Nephron progenitor cell (in vitro differentiated cells): ENCODE measurements around the gene STX16.
A peak's percentile ranks its signal among the peaks of the same experiment; 100 is the strongest.

Experiments used
- DNase-seq: peaks from one replicate; pipeline ENCODE4 v3.0.0; 2021
- H3K27ac Mint-ChIP-seq: 2 replicates; pipeline ENCODE4 v1.8.0; 2021; ENCODE audit warnings: mild to moderate bottlenecking, moderate library complexity, mixed read lengths
- H3K27me3 Mint-ChIP-seq: 2 replicates; pipeline ENCODE4 v1.8.0; 2021; ENCODE audit warnings: mild to moderate bottlenecking, low read depth, mixed read lengths; ENCODE audit not compliant: poor library complexity
- H3K36me3 Mint-ChIP-seq: 2 replicates; pipeline ENCODE4 v1.8.0; 2021; ENCODE audit warnings: low read depth, mixed read lengths
- H3K4me1 Mint-ChIP-seq: 2 replicates; pipeline ENCODE4 v1.8.0; 2021; ENCODE audit warnings: mixed read lengths
- H3K4me3 Mint-ChIP-seq: 2 replicates; pipeline ENCODE4 v1.8.0; 2021; ENCODE audit warnings: mild to moderate bottlenecking, moderate library complexity, mixed read lengths
- H3K9me3 Mint-ChIP-seq: 2 replicates; pipeline ENCODE4 v1.8.0; 2021; ENCODE audit warnings: mild to moderate bottlenecking, moderate library complexity, mixed read lengths
- CTCF ChIP-seq: fragments of 200-600 bp; sonication (generic); IDR thresholded peaks from 2 replicates; pipeline ENCODE4 v1.5.0; 2021; ENCODE audit warnings: antibody characterized with exemption

The STX16 gene

GRCh38 chr20:58708246-58708931 is 57.3 kb downstream of the STX16 start:
- no peak for TF ChIP-seq CTCF
- DNase-seq = no peak
- Mint-ChIP-seq H3K27ac (no peak overlapping the region), H3K36me3 (peaks cover 39% of the 10 kb centered on the region), H3K27me3 (peaks cover 14% of the 10 kb centered on the region), H3K9me3 (peaks cover 19% of the 10 kb centered on the region), H3K4me3 (no peak overlapping the region), H3K4me1 (peaks cover 31% of the 10 kb centered on the region)

GRCh38 chr20:58709013-58709702 is 58.1 kb downstream of the STX16 start:
- Mint-ChIP-seq H3K4me3 (no peak overlapping the region), H3K4me1 (peaks cover 31% of the 10 kb centered on the region), H3K27me3 (peaks cover 16% of the 10 kb centered on the region), H3K36me3 (peaks cover 31% of the 10 kb centered on the region), H3K9me3 (peaks cover 13% of the 10 kb centered on the region), H3K27ac (no peak overlapping the region)
- DNase-seq = no peak
- TF ChIP-seq CTCF = no peak

- Mint-ChIP-seq H3K4me1 (peaks cover 31% of the 10 kb centered on the region), H3K9me3 (peaks cover 8% of the 10 kb centered on the region), H3K36me3 (peaks cover 26% of the 10 kb centered on the region), H3K4me3 (no peak overlapping the region), H3K27ac (no peak overlapping the region), H3K27me3 (peaks cover 18% of the 10 kb centered on the region)
- no peak for TF ChIP-seq CTCF
- no peak for DNase-seq
Observed at GRCh38 chr20:58709703-58710039, 58.6 kb downstream of the STX16 start.

GRCh38 chr20:58710481-58711265 is 59.6 kb downstream of the STX16 start:
- Mint-ChIP-seq H3K4me1 (peaks cover 38% of the 10 kb centered on the region), H3K4me3 (no peak overlapping the region), H3K36me3 (peaks cover 16% of the 10 kb centered on the region), H3K27me3 (peaks cover 15% of the 10 kb centered on the region), H3K9me3 (no peaks in the 10 kb centered on the region), H3K27ac (no peak overlapping the region)
- TF ChIP-seq CTCF = no peak
- no peak for DNase-seq

GRCh38 chr20:58711266-58712051 is 60.4 kb downstream of the STX16 start:
- no peaks in the 10 kb centered on the region for H3K9me3 Mint-ChIP-seq
- H3K27me3 Mint-ChIP-seq = peaks cover 15% of the 10 kb centered on the region
- peaks cover 11% of the 10 kb centered on the region for H3K36me3 Mint-ChIP-seq
- peak overlapping the region; percentile 25 for H3K27ac Mint-ChIP-seq
- no peak overlapping the region for H3K4me3 Mint-ChIP-seq
- DNase-seq = no peak
- no peak for TF ChIP-seq CTCF
- peaks cover 44% of the 10 kb centered on the region for H3K4me1 Mint-ChIP-seq
